GM23248 (cell line): ENCODE results near the gene GPRC6A. TPM values are rescaled to one million over a fixed set of nuclear protein-coding genes. Genes with fewer than 3 reads are reported as not detected.
A peak's percentile ranks its signal among the peaks of the same experiment; 100 is the strongest.

Experiments used
- DNase-seq: peaks from one replicate; pipeline ENCODE4 v3.0.0-alpha.2; 2015
- H2AFZ ChIP-seq: fragments of 200-600 bp; sonication (generic); 2 replicates; pipeline ENCODE4 v1.6.1; 2016; ENCODE audit warnings: antibody characterized with exemption
- H3F3A ChIP-seq: fragments of 200-600 bp; sonication (generic); 2 replicates; pipeline ENCODE4 v1.6.1; 2016; ENCODE audit warnings: mild to moderate bottlenecking, antibody characterized with exemption, mixed run types; ENCODE audit not compliant: insufficient read depth
- H3K27ac ChIP-seq: fragments of 200-600 bp; sonication (generic); 2 replicates; pipeline ENCODE4 v1.5.1; 2016; ENCODE audit warnings: mild to moderate bottlenecking
- H3K27me3 ChIP-seq: fragments of 200-600 bp; sonication (generic); replicated peaks from 2 replicates; pipeline ENCODE4 v1.6.1; 2016; ENCODE audit warnings: mild to moderate bottlenecking; ENCODE audit not compliant: insufficient read depth
- H3K36me3 ChIP-seq: fragments of 200-600 bp; sonication (generic); 2 replicates; pipeline ENCODE4 v1.6.1; 2016; ENCODE audit warnings: low read depth, mild to moderate bottlenecking
- H3K4me1 ChIP-seq: fragments of 200-600 bp; sonication (generic); 2 replicates; pipeline ENCODE4 v1.6.1; 2016; ENCODE audit warnings: mild to moderate bottlenecking; ENCODE audit not compliant: insufficient read depth
- H3K4me2 ChIP-seq: fragments of 200-600 bp; sonication (generic); one replicate; pipeline ENCODE4 v1.6.1; 2016; ENCODE audit warnings: mild to moderate bottlenecking; ENCODE audit not compliant: unreplicated experiment
- H3K4me3 ChIP-seq: fragments of 200-600 bp; sonication (generic); 2 replicates; pipeline ENCODE4 v1.5.1; 2016; ENCODE audit warnings: mild to moderate bottlenecking
- H3K79me2 ChIP-seq: fragments of 200-600 bp; sonication (generic); 2 replicates; pipeline ENCODE4 v1.6.1; 2016; ENCODE audit warnings: mild to moderate bottlenecking; ENCODE audit not compliant: insufficient read depth
- H3K9ac ChIP-seq: fragments of 200-600 bp; sonication (generic); 2 replicates; pipeline ENCODE4 v1.6.1; 2016; ENCODE audit warnings: mild to moderate bottlenecking
- H3K9me2 ChIP-seq: fragments of 200-600 bp; sonication (generic); 2 replicates; pipeline ENCODE4 v1.6.1; 2016; ENCODE audit warnings: mixed run types, mild to moderate bottlenecking, moderate library complexity; ENCODE audit not compliant: insufficient read depth
- H3K9me3 ChIP-seq: fragments of 200-600 bp; sonication (generic); one replicate; pipeline ENCODE4 v1.6.1; 2017; ENCODE audit warnings: low read depth
- H4K20me1 ChIP-seq: fragments of 200-600 bp; sonication (generic); 2 replicates; pipeline ENCODE4 v1.6.0; 2016; ENCODE audit not compliant: insufficient read depth
- EZH2 ChIP-seq: fragments of 200-600 bp; sonication (generic); IDR thresholded peaks from 2 replicates; pipeline ENCODE4 v1.6.1; 2018; ENCODE audit warnings: antibody characterized with exemption, mild to moderate bottlenecking; ENCODE audit not compliant: insufficient read depth, poor library complexity, severe bottlenecking
- EZH2phosphoT487 ChIP-seq: fragments of 200-600 bp; sonication (generic); IDR thresholded peaks from 2 replicates; pipeline ENCODE4 v1.6.1; 2018; ENCODE audit warnings: antibody characterized with exemption, moderate library complexity, mild to moderate bottlenecking, low read depth; ENCODE audit not compliant: insufficient read depth
- WGBS, 2 experiments: methylation state at CpG; one replicate each; pipeline ENCODE4 v1.1.6; 2015 to 2017; ENCODE audit warnings: low lambda C conversion rate in 2 of 2, low coverage in 1 of 2; ENCODE audit errors: missing lambda C conversion rate in 2 of 2; 5-methylcytosine and 5-hydroxymethylcytosine counted together
- in situ Hi-C: fragments of 300-500 bp; cut with MboI; formaldehyde crosslinking; loops from 2 replicates; pipeline ENCODE4 v1.15.0; 2020
- polyA plus RNA-seq: library from polyadenylated mRNA; unstranded; fragments of >200 nt; fragmentation: Nextera tagmentation; extraction: Ambion mirVana; gene quantifications from 2 replicates; pipeline ENCODE4 v1.2.1, GENCODE V29; 2016
- total RNA-seq: library from RNA; depleted of rRNA; stranded (reverse); fragments of >200 nt; shearing (Covaris generic); gene quantifications from 2 replicates; pipeline ENCODE4 v1.2.3, GENCODE V29; 2014

GPRC6A gene
- total and polyA plus RNA-seq, 2 experiments from 2014 or later = not detected

DNA sequence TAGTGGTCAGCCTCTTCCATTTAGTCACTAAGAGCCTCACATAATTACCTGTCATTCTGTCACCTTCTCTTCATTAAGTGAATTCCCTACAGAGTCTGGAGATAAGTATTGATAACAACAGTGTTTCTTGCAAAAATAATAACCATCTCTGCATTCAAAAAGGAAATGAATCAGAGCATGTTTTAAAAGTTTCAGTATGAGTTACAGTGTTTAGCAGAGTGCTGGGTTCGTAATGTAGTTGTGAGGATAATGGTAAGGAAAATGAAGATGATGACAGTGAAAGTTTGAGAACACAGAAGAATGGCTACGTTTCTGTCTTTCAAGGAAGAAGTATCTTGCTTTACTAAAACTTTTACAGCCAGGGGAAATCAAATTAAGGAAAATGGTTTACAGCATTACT is 31.3 kb downstream of the GPRC6A start:
- in situ Hi-C loops = no loop called here
- no peaks in the 10 kb centered on the region; the same call in 1 of the 2 replicates for H3K27me3 ChIP-seq
- H4K20me1 ChIP-seq = no peaks in the 10 kb centered on the region
- no peaks in the 10 kb centered on the region for H3K9me2 ChIP-seq
- no peak overlapping the region for H3K4me2 ChIP-seq
- H3K9ac ChIP-seq = no peak overlapping the region
- no peak for DNase-seq
- H3K36me3 ChIP-seq = no peaks in the 10 kb centered on the region
- no peaks in the 10 kb centered on the region for H3F3A ChIP-seq
- WGBS, 2 experiments = 32 to 39% methylated on average over 2 of the region's 2 CpGs
- H3K27ac ChIP-seq = no peak overlapping the region
- H3K79me2 ChIP-seq = no peaks in the 10 kb centered on the region
- H2AFZ ChIP-seq = no peak overlapping the region
- no peak overlapping the region for H3K4me3 ChIP-seq
- H3K4me1 ChIP-seq = no peaks in the 10 kb centered on the region
- TF ChIP-seq EZH2 = no peak
- TF ChIP-seq EZH2phosphoT487 = no peak
- H3K9me3 ChIP-seq = no peaks in the 10 kb centered on the region

DNA sequence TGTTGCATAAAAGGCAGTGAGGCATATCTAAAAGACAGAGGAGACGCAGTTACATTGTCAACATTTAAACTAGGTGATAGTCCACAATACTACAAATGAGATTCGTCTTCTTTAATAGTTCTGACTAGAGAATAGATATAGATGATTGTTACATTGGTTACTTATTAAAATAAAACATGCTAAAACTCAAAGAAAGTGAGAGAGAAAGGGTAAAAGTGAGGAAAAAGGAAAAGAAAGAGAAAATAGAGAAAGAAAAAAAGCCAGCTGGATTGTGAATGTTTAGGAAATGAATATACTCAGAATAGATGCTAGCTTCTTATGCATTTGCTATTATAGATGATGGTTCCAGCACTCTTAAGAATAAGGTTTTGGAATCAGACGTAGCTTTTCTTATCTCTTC is 35.7 kb downstream of the GPRC6A start:
- Histone ChIP-seq H2AFZ (no peak overlapping the region), H3K27ac (no peak overlapping the region), H3K4me1 (no peaks in the 10 kb centered on the region), H3K9me3 (no peaks in the 10 kb centered on the region), H3K4me3 (no peak overlapping the region), H3K4me2 (no peak overlapping the region), H4K20me1 (no peaks in the 10 kb centered on the region), H3K79me2 (no peaks in the 10 kb centered on the region), H3K9me2 (no peaks in the 10 kb centered on the region), H3K36me3 (no peaks in the 10 kb centered on the region), H3K27me3 (no peaks in the 10 kb centered on the region), H3K9ac (no peak overlapping the region), H3F3A (no peaks in the 10 kb centered on the region)
- TF ChIP-seq EZH2phosphoT487 (no peak), EZH2 (no peak)
- in situ Hi-C loops = no loop called here
- WGBS, 2 experiments = 35 to 40% methylated on average over 3 of the region's 3 CpGs
- DNase-seq = no peak

DNA sequence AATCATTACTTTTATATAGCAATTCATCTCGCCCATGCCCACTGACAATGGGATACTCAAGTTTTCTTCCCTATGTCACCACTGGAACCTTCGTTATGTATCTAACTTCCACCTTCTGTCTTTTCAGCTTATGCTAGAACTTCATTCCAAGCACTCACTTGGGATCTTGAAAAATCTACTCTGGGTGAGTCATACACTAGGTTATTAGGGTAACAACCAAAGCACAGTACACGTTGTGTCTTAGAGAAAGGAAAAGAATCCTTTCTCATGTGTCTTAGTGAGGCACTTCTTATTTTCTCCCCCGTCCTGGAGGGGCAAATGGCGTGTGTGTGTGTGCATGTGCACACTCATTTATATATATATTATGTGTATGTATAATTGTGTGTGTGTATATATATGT is 45.0 kb downstream of the GPRC6A start:
- Histone ChIP-seq H3K79me2 (no peaks in the 10 kb centered on the region), H3K27ac (no peak overlapping the region), H3K27me3 (no peaks in the 10 kb centered on the region), H3K4me3 (no peak overlapping the region), H3K36me3 (no peaks in the 10 kb centered on the region), H3F3A (no peaks in the 10 kb centered on the region), H3K4me2 (no peak overlapping the region), H3K9me3 (no peaks in the 10 kb centered on the region), H4K20me1 (no peaks in the 10 kb centered on the region), H3K4me1 (no peaks in the 10 kb centered on the region), H2AFZ (no peak overlapping the region), H3K9me2 (no peaks in the 10 kb centered on the region), H3K9ac (no peak overlapping the region)
- DNase-seq = peak; percentile 10
- in situ Hi-C loops = no loop called here
- 43 to 48% methylated on average over 5 of the region's 5 CpGs for WGBS, 2 experiments
- TF ChIP-seq EZH2 = no peak
- no peak for TF ChIP-seq EZH2phosphoT487

DNA sequence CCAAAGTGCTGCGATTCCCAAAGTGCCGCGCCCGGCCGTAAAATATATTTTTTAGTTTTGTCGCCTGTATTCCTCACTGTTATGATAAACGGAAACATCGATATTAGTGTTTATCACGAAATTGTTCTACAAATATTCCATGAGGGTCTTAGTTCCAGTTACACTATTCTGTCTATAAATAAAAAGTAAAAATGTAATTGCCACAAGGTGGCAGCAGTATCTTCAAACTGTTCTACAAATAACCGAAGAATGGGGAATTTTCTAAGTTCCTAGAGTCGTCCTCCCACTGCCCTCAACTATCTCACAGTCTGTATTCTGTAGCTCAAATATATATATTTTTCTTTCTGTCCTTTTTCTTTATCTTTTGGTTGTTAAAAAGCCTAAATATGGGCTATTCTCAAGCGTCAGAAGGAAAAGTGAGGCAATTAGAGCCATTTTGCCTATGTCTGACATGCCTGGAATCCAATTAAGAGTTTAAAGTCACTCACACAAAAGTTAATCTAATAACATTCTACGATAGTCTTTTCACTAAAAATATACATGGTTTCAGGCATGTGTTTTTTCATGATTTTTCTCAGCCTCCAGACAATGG is 49.2 kb downstream of the GPRC6A start:
- 30 to 33% methylated on average over 13 of the region's 13 CpGs for WGBS, 2 experiments
- TF ChIP-seq EZH2phosphoT487 = no peak
- TF ChIP-seq EZH2 = no peak
- peak overlapping the region; percentile 84 for H2AFZ ChIP-seq
- no peaks in the 10 kb centered on the region for H3K36me3 ChIP-seq
- peak; percentile 46 for DNase-seq
- no peak overlapping the region for H3K27ac ChIP-seq
- H3K9me2 ChIP-seq = no peaks in the 10 kb centered on the region
- no peaks in the 10 kb centered on the region for H3K9me3 ChIP-seq
- H3K9ac ChIP-seq = no peak overlapping the region
- no peaks in the 10 kb centered on the region for H3K27me3 ChIP-seq
- H3K4me3 ChIP-seq = 0 out of 2 replicates have a peak overlapping the region, but pooled peaks have one; percentile 21
- H3K4me2 ChIP-seq = peak overlapping the region; percentile 76
- in situ Hi-C loops = no loop called here
- no peaks in the 10 kb centered on the region for H3K4me1 ChIP-seq
- no peaks in the 10 kb centered on the region for H4K20me1 ChIP-seq
- no peaks in the 10 kb centered on the region for H3F3A ChIP-seq
- H3K79me2 ChIP-seq = no peaks in the 10 kb centered on the region
